Skeletal muscle tissue (tissue), 4 donors: Measurements from ENCODE around the gene ZNF420. TPM values are rescaled to one million over a fixed set of nuclear protein-coding genes. Genes with fewer than 3 reads are reported as not detected.
"Not testable (repeated sequence)": the region's sequence is repeated elsewhere in the genome, so short reads cannot be mapped to it uniquely, and the experiment has no call there.

Experiments
- H3K27ac ChIP-seq: one replicate; pipeline ENCODE4 v1.7.0; 2013; ENCODE audit warnings: mild to moderate bottlenecking, low read depth, low read length, inconsistent platforms
- H3K27me3 ChIP-seq, 3 donors: one replicate each; pipeline ENCODE4 v1.7.0; 2013; ENCODE audit warnings: low read length in 3 of 3; ENCODE audit not compliant: control insufficient read depth in 3 of 3, insufficient read depth in 3 of 3
- H3K36me3 ChIP-seq, 3 donors: one replicate each; pipeline ENCODE4 v1.7.0; 2013; ENCODE audit warnings: low read length in 3 of 3; ENCODE audit not compliant: control insufficient read depth in 3 of 3, insufficient read depth in 3 of 3
- H3K4me1 ChIP-seq, 3 donors: one replicate each; pipeline ENCODE4 v1.7.0; 2013; ENCODE audit warnings: low read length in 3 of 3, mild to moderate bottlenecking in 3 of 3; ENCODE audit not compliant: control insufficient read depth in 3 of 3, insufficient read depth in 3 of 3
- H3K4me3 ChIP-seq, 3 donors: one replicate each; pipeline ENCODE4 v1.7.0; 2013; ENCODE audit warnings: low read length in 3 of 3
- H3K9ac ChIP-seq, 3 donors: one replicate each; pipeline ENCODE4 v1.7.0; 2013; ENCODE audit warnings: low read length in 3 of 3, mild to moderate bottlenecking in 3 of 3, moderate library complexity in 2 of 3, low read depth in 1 of 3
- H3K9me3 ChIP-seq, 3 donors: one replicate each; pipeline ENCODE4 v1.7.0; 2013; ENCODE audit warnings: low read length in 3 of 3; ENCODE audit not compliant: control insufficient read depth in 3 of 3
- total RNA-seq: library from RNA; depleted of rRNA; stranded (reverse); fragments of >200 nt; gene quantifications from one replicate; pipeline ENCODE4 v1.2.3, GENCODE V29; 2014
- donor health status: Osteomylitis.

ZNF420 gene
- 29.2 TPM for total RNA-seq

GRCh38 chr19:37077934-37078716, at the start of gene ZNF420:
Gene ZNF420, plus strand, starts transcription at chr19:37078433. Its CDS starts 10,686 bp downstream, at chr19:37089119.
- Histone ChIP-seq H3K27ac (peak within 1 kb of the TSS; percentile 87), H3K27me3 (no peaks in the 10 kb centered on the region), H3K9me3 (peaks cover 3 to 8% (median 3%) of the 10 kb centered on the region in 3 donors), H3K4me1 (peaks cover 11% of the 10 kb centered on the region in 3 donors), H3K4me3 (peak within 1 kb of the TSS; percentile 81 to 99 (median 93)), H3K9ac (peak within 1 kb of the TSS; percentile 89 to 97 (median 90)), H3K36me3 (peaks cover 2 to 11% (median 10%) of the 10 kb centered on the region in 3 donors)

- peaks cover under 1 to 2% (median under 1%) of the 10 kb centered on the region in 3 donors for H3K9me3 ChIP-seq
These were observed 33.1 kb upstream of the ZNF420 start for GRCh38 chr19:37045140-37045539.

GRCh38 chr19:37055330-37055729, 22.9 kb upstream of the ZNF420 start:
- Histone ChIP-seq H3K27ac (no peak overlapping the region), H3K27me3 (no peaks in the 10 kb centered on the region), H3K9ac (no peak overlapping the region), H3K9me3 (peaks cover 5 to 18% (median 8%) of the 10 kb centered on the region in 3 donors), H3K4me3 (no peak overlapping the region), H3K36me3 (peaks cover 0 to 2% (median 0%) of the 10 kb centered on the region in 3 donors), H3K4me1 (no peaks in the 10 kb centered on the region)

More at GRCh38 chr19:37045140-37045539, 33.1 kb upstream of the ZNF420 start:
- Histone ChIP-seq H3K27me3 (no peaks in the 10 kb centered on the region), H3K4me3 (no peak overlapping the region), H3K4me1 (no peaks in the 10 kb centered on the region), H3K36me3 (no peaks in the 10 kb centered on the region), H3K27ac (no peak overlapping the region), H3K9ac (no peak overlapping the region)

GRCh38 chr19:37056776-37057175, 21.5 kb upstream of the ZNF420 start:
- H3K4me3 ChIP-seq: no peak overlapping the region
- H3K27me3 ChIP-seq: no peaks in the 10 kb centered on the region
- H3K4me1 ChIP-seq: no peaks in the 10 kb centered on the region
- H3K36me3 ChIP-seq: peaks cover 0 to 2% (median 0%) of the 10 kb centered on the region in 3 donors
- H3K9ac ChIP-seq: no peak overlapping the region
- H3K9me3 ChIP-seq: peaks cover 8 to 21% (median 10%) of the 10 kb centered on the region in 3 donors
- H3K27ac ChIP-seq: no peak overlapping the region

GRCh38 chr19:37059142-37059541, 19.1 kb upstream of the ZNF420 start:
- Histone ChIP-seq H3K27ac (no peak overlapping the region), H3K4me1 (no peaks in the 10 kb centered on the region), H3K27me3 (no peaks in the 10 kb centered on the region), H3K9me3 (peaks cover 8 to 21% (median 14%) of the 10 kb centered on the region in 3 donors), H3K9ac (no peak overlapping the region), H3K4me3 (no peak overlapping the region), H3K36me3 (peaks cover 0 to 2% (median 0%) of the 10 kb centered on the region in 3 donors)

- H3K9me3 ChIP-seq: peaks cover 3 to 12% (median 5%) of the 10 kb centered on the region in 3 donors
- H3K27me3 ChIP-seq, H3K9ac ChIP-seq, H3K4me3 ChIP-seq, H3K36me3 ChIP-seq, H3K27ac ChIP-seq, H3K4me1 ChIP-seq: not testable (repeated sequence)
These were observed 13.3 kb upstream of the ZNF420 start for GRCh38 chr19:37064886-37065285.

GRCh38 chr19:37074111-37074510, 4.1 kb upstream of the ZNF420 start:
- Histone ChIP-seq H3K4me1 (peaks cover 7% of the 10 kb centered on the region in 3 donors), H3K27me3 (no peaks in the 10 kb centered on the region), H3K36me3 (no peaks in the 10 kb centered on the region), H3K9ac (no peak overlapping the region), H3K27ac (no peak overlapping the region), H3K4me3 (no peak overlapping the region), H3K9me3 (peaks cover 0 to 7% (median 2%) of the 10 kb centered on the region in 3 donors)

- H3K4me1 ChIP-seq: peaks cover 11% of the 10 kb centered on the region in 3 donors
- peaks cover 0 to 5% (median 0%) of the 10 kb centered on the region in 3 donors for H3K9me3 ChIP-seq
- H3K4me3 ChIP-seq: no peak overlapping the region
- no peaks in the 10 kb centered on the region for H3K27me3 ChIP-seq
- no peaks in the 10 kb centered on the region for H3K36me3 ChIP-seq
- no peak overlapping the region for H3K9ac ChIP-seq
- H3K27ac ChIP-seq: no peak overlapping the region
These were observed 3.3 kb upstream of the ZNF420 start for GRCh38 chr19:37074819-37075362.

- H3K27me3 ChIP-seq, H3K27ac ChIP-seq, H3K9me3 ChIP-seq, H3K9ac ChIP-seq, H3K36me3 ChIP-seq, H3K4me3 ChIP-seq: not testable (repeated sequence)
- peaks cover 11% of the 10 kb centered on the region in 3 donors for H3K4me1 ChIP-seq
These were observed 1.7 kb upstream of the ZNF420 start for GRCh38 chr19:37076524-37076923.

- Histone ChIP-seq H3K36me3 (peaks cover 0 to 8% (median 8%) of the 10 kb centered on the region in 3 donors), H3K4me1 (peaks cover 11% of the 10 kb centered on the region in 3 donors), H3K4me3 (peak overlapping the region; percentile 81 to 99 (median 93)), H3K9ac (peak overlapping the region; percentile 89 to 97 (median 90)), H3K9me3 (peaks cover 2 to 5% (median 3%) of the 10 kb centered on the region in 3 donors), H3K27ac (peak overlapping the region; percentile 87), H3K27me3 (no peaks in the 10 kb centered on the region)
These were observed 716 bp upstream of the ZNF420 start for GRCh38 chr19:37077501-37077933.
